Fibroblast of skin of back (primary cell): ENCODE results near the gene NRXN2.

ENCODE experiments used
- DNase-seq: peaks from one replicate; pipeline ENCODE4 v3.0.0-alpha.2; 2013

Gene NRXN2

GRCh38 chr11:64697663-64698375, 25.2 kb downstream of the NRXN2 start:
- no peak for DNase-seq

DNA sequence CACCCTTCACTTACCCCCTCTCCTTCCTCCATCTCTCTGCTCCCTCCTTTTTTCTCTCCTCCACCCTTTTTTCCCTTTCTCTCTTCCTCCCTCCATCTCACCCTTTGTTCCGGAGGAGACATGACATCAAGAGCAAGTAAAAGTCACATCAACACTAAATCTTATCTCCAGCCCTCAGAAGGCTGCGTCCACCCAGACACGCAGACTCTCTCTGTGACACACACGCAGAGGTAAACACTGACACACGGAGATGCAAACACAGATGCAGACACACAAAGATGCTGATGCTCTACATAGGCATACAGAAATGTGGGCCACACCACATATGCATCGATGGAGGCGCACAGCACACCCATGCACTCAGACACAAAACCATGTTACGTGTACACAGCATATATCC, 27.0 kb downstream of the NRXN2 start:
- no peak for DNase-seq

GRCh38 chr11:64695548-64695947, 27.4 kb downstream of the NRXN2 start:
- no peak for DNase-seq

DNA sequence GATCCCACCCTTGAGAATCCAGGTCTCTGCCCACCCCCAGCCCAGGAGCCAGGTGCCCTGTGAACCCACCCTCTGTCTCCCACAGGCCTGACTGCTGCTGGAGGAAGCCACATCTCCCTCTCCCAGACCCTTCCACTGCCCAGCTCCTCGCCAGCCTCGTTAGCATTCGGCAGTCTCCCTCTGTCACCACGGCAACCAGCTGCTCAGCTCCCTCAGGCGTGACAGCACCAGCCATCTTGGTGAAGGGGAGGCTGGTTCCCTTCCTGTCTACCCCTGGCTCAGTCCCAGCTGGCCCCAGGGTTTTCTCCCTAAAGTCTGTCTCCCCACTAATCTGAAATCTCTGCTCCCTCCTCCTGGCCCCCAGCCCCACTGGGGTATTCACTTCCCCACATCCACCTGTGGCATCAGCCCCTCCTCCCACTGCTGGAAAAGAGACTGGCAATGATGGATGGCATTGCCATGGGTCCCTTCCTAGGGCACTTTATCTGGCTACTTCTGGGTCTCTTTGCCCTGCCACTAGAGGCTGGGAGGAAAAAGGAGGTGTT, 28.1 kb downstream of the NRXN2 start:
- DNase-seq, result no peak

GRCh38 chr11:64694026-64694755, 28.8 kb downstream of the NRXN2 start:
- DNase-seq, result no peak

DNA sequence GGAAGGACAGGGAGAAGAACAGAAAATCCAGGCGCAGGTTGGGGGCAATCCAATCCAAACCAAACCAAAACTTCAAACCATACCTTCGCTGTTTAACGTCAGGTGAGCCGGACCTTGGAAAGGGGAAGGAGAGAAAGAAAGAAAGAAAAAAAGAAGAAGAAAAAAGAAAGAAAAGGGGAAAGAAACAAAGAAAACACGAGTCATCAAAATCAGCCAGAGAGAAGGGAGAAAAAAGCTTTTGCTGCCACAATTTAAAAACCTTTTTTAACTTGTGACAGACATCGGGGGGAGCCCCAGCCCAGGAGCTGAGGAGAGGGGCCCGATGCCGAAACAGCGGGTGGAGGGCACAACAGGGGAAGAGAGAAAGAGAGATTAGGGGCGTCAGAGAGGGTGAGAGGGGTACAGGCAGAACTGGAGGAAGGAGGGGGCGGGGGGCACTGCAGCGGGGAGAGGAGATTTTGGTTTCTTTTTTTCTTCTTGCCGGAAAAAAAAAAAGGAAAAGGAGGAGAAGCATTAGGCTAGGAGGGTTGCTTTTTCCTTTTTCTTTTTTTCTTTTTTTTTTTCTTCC, 30.1 kb downstream of the NRXN2 start:
- DNase-seq, result no peak

- no peak for DNase-seq
Observed at GRCh38 chr11:64691543-64691942, 31.5 kb downstream of the NRXN2 start.

GRCh38 chr11:64690235-64690634, 32.8 kb downstream of the NRXN2 start:
- DNase-seq, result no peak

DNA sequence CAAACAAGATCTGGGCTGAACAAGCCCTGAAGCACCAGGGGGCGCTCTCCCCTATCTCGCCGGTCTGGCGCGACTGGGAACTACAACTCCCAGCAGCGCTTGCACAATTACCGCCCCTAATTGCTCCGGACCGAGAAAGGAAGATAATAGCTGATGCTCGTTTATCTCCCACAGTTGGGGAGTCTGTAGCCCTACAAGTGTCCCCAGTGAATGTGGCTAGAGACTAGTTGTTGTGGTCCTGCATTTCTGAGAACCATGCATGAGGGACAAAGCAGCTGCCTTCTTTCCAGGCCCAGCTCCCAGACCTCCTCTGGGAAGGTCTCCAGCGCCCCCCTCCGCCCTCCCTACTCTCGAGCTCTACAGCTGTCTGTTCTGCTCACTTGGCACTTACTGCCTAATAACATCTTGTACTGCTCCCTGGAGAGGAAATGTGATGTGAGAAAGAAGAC, 34.4 kb downstream of the NRXN2 start:
- DNase-seq, result peak; percentile 80

DNA sequence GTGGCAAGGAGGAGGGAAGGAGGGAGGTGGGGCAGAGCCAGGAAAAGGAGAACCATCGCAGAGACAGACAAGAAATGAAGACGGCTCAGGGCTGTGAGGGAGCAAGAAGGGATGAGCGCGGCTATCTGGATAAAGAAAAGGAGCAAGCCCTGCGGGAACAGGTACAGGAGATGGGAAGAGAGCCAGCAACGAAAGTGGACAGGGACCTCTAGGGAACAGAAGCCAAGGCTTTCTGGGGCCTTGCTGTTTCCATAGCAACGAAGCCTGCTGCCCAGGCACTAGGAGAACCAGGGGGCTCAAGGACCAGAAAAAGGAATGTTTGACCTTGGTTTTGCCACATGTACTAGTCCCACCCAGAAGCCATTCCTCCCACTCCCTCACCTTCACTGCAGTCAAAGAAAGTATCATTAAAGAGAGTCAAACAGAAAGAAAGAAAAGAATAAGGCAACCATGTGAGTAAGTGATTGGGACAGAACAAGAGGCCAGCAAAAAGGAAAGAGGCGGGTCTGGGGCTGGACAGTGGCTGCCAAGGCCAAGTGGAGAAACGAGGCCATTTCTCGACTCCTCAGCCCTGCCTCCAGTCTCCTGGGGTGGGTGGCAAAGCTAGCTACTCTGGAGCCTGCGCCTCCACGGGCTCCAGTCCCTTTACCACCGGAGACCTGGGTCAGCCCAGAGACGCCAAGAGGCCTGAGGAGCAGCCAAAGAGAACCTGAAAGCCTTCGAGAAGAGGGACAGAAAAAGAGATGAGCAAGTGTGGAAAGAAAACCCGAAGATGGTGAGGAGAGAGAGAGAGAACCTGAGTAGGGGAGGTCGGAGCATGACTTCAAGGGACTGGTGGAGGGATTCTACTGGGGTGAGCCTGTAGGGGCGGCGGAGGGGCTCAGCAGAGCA, 35.1 kb downstream of the NRXN2 start:
- no peak for DNase-seq

- no peak for DNase-seq
Observed at GRCh38 chr11:64687204-64687603, 35.8 kb downstream of the NRXN2 start.

DNA sequence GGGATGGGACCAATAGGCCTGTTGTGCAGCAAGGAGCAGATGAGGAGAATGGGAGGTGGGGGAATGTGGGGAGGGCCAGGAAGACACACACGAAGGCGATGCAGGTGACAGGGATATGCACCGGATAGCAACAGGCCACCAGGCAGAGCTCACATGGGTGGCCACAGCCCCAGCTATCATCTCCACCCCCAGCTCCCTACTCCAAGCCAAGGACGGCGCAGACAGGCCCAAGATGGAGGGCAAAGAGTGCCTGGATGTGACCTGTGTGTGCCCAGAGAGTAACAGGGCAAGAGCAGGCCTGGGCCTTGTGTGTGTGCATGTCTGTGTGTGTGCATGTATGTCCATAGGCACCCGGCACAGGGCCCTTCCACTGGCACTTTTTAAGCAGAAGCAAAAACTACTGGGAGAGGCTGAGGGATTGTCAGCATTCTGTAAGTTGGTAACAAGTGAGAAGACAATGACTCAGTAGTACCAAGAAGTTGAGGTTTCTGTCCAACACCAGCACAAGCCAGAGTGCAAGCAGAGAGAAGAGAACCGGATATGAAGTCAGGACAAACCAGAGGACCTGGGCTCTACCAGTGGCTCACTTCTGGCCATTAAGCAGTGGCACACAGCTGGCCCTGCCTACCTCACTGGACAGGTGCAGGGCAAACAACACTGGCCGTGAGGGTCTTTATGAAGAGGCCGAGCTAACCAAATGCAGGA, 36.4 kb downstream of the NRXN2 start:
- DNase-seq, result no peak

- DNase-seq, result no peak
Observed at GRCh38 chr11:64685536-64685935, 37.5 kb downstream of the NRXN2 start.

DNA sequence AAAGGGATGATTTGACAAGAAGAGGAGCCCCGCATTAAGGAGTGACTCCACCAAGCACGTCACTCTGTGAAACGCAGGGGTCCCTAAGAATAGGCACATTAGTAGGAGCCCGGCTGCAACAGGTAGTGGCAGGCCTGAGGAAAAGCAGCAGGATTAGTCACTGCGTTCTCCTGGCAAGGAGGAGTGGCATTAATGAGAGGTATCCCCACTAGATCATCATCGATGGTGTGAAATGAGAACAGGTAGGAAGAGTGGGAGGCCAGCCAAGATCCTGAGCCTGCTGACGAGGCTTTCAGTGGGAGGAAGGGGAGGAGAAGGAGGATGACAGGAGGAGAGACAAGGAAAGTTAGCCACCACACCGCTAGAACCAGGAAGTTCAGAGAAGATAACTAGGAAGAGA, 38.6 kb downstream of the NRXN2 start:
- DNase-seq, result no peak

GRCh38 chr11:64681171-64681570, 41.8 kb downstream of the NRXN2 start:
- DNase-seq, result no peak

DNA sequence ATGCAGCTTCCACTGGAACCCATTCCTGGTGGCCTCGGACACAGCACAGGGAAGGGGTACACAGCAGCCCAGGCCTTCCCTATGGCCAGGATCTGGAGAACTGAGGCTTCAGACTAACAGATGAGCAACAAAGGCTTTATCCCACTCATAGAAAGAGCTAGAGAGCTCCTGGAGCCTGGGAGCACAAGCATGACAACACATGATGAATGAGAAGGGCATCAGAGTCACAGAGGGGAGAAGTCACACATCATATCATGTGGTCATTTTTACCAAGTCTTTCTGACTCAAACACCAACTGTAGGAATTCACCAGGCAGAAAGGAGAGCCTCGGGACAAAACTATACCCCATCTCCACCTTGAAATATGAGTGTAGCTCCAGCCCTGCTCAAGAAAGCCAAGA, 43.2 kb downstream of the NRXN2 start:
- DNase-seq, result no peak

DNA sequence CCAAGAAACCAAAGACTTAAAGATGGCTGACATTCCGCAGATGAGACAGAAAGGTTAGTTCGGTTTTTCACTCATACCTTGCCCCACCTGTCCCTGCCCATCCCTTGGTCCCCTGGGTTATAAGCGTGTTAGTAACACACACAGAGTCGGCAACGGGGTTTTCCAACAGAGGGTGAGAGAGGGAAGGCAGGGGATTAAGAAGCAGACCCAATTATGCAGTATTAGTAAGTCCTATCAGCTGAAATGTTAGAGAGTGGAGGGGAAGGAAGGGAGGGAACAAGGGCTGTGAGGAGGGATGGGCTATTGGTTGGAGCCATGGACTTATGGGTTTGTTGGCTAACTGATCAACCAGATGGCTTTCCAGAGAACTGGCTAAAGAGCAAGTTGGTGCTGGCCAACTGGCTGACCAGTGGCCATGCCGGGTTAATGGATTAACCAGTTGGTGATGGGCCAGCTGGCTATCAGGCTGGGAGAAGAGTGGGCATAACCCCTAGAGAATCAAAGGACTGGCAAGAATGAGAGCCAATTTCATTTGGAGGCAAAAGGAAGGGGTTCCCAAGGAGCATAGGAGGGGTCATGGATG, 45.5 kb downstream of the NRXN2 start:
- DNase-seq, result no peak

- no peak for DNase-seq
Observed at GRCh38 chr11:64676261-64676615, 46.8 kb downstream of the NRXN2 start.

DNA sequence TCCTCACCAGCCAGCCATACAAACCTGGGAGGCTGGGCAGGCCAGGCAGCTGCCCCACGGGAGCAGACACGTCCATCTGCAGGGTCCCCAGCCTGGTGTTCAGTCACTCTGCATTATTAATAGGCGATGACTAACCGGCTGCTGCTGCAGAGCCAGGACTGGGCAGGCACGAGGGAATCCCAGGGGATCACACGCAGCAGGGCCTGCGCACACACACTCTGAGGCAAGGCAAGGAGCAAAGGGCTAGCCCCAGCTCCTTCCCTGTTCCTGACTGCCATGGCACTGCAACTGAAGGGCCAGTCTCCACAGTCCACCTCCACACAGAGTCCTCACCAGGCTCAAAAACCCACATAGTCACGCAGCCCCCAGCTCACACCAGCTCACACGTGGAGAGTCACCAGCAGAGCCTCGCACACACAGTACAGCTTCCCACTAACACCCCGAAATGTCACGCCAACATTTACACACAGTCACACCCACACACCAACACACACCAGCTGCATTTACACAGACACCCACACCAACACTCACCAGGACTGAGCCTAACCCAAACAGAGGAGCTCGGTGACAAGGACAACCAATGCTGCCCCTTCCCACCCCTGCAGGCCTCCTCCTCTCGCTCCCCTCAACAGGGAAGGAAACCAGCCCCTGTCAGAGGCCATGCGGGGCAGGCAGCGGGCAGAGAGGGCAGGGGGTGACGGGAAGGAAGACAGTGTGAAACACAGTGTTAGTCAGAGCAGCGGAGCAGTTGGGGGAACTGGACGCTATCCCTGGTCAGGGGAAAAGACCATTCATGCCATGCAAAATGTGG, 47.3 kb downstream of the NRXN2 start:
- DNase-seq, result peak; percentile 96

- DNase-seq, result no peak
Observed at GRCh38 chr11:64674774-64675173, 48.2 kb downstream of the NRXN2 start.

GRCh38 chr11:64673279-64673678, 49.7 kb downstream of the NRXN2 start:
- no peak for DNase-seq
